HG02588 (cell line): ENCODE results near the gene AS3MT.
"Not testable (repeated sequence)": the region's sequence is repeated elsewhere in the genome, so short reads cannot be mapped to it uniquely, and the experiment has no call there.

Experiments
- ATAC-seq: cut with Tn5 transposase; IDR thresholded peaks from one replicate; pipeline ENCODE4 v1.9.1; 2021; ENCODE audit warnings: mild to moderate bottlenecking, moderate library complexity; ENCODE audit not compliant: unreplicated experiment

AS3MT gene

GRCh38 chr10:102855731-102856436, 13.4 kb upstream of the AS3MT start:
- not testable (repeated sequence) for ATAC-seq

- ATAC-seq, result no peak
These were observed 12.4 kb upstream of the AS3MT start for GRCh38 chr10:102856758-102857424.

- no peak for ATAC-seq
These were observed 9.4 kb upstream of the AS3MT start for GRCh38 chr10:102859911-102860310.

DNA sequence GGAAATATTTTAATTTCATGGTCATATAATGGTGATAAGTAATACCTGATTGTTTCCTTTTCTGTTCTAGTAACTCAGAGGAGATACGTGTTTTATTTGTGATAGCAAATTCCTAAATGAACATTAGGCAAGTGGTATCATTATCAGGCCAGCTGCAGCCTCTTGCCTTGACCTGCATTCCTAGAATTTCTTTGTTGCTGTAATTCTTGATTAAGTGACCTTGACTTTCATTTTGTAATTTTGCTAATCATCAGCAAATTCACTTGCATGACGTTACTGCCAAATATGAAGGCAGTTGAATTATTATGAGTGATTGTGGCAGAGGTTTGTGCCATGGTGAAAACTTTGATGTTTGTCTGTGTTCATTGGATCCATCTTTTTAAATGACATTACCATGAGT, 5.6 kb upstream of the AS3MT start:
- no peak for ATAC-seq

DNA sequence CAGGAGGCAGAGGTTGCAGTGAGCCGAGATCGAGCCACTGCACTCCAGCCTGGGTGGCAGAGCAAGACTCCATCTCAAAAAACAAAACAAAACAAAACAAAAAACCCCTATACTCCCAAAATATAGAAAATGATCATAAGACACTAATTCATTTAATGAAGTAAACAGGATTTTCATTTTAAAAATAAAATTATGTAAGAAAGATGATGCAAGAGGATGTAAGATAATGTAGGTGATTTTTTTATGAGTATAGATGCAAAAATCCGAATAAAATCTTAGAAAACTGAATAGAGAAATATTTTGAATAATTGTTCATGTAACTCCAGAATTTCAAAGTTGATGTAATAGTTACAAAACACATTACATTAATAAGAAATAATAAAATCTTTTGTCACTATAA, 3.6 kb upstream of the AS3MT start:
- no peak for ATAC-seq

DNA sequence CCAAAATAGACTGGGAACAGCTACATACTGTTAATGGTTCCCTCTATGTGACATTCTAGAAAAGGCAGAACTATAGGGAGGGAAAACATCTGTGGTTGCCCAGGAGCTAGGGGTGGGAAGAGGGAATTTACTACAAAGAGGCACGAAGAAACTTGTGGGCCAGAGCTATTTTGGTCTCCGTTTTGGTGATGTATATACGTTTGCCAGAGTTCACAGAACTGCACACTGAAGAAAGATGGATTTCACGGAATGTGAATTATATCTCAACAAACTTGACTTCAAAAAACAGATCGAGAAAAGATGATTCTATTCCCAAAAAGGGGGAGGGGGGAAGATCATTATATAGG, 386 bp upstream of the AS3MT start:
- no peak for ATAC-seq

- no peak for ATAC-seq
These were observed 951 bp downstream of the AS3MT start for GRCh38 chr10:102870221-102870620.

DNA sequence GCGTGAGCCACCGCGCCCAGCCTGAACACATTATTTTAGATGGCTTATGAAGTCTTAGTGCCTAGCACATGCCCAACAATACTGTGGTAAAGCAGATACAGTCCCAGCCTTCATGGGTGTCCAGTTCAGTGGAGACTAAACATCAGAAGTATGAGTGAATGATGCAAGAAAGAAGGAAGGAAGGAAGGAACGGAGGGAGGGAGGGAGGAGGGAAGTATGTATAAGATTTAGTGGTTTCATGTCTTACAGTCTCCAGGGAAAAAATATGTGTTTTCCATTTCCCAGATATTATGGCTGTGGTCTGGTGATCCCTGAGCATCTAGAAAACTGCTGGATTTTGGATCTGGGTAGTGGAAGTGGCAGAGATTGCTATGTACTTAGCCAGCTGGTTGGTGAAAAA, 2.9 kb downstream of the AS3MT start:
- ATAC-seq, result no peak

DNA sequence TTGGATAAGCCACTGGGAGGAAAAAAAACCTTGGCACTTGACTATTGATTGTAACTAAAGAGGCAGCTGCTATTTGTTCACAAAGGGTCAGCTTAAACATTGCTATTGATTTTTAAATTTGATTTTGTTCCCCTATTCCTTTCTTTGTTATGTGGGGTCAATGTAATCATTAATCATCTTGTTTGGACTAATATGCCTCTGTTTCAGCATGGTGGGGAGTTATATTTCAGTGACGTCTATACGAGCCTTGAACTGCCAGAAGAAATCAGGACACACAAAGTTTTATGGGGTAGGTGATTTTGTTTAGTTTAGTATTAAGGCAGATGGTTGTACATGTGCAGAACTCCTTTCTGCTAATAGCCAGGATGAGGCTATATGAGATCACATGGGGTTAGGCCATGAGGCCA, 7.5 kb downstream of the AS3MT start:
- ATAC-seq, result no peak

- ATAC-seq, result no peak
These were observed 9.4 kb downstream of the AS3MT start for GRCh38 chr10:102878629-102879028.

GRCh38 chr10:102880256-102880655, 11.0 kb downstream of the AS3MT start:
- no peak for ATAC-seq

GRCh38 chr10:102888048-102888447, 18.8 kb downstream of the AS3MT start:
- no peak for ATAC-seq

- ATAC-seq, result no peak
These were observed 25.4 kb downstream of the AS3MT start for GRCh38 chr10:102894466-102895213.

GRCh38 chr10:102900006-102900405, 30.7 kb downstream of the AS3MT start:
- no peak for ATAC-seq

- ATAC-seq, result no peak
These were observed 35.1 kb downstream of the AS3MT start for GRCh38 chr10:102904346-102904745.

DNA sequence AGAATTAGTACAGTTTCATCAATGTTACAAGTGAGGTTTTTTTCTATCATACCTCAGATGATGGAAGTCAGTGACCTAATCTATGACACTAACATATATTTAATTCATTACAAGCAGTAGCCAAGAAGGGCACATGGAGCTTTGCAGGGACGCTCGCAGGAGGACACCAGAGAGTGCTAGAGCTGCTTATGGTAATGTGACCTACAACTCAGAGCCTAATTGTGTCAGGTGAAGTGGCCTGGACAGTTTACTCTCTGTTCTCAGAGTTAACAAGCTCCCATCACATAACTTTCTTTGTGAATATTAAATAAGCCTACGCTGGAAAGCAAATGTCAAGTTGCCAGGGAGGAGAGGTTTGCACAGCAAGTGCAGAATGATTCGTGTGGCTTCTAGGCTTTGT, 37.2 kb downstream of the AS3MT start:
- ATAC-seq, result no peak

DNA sequence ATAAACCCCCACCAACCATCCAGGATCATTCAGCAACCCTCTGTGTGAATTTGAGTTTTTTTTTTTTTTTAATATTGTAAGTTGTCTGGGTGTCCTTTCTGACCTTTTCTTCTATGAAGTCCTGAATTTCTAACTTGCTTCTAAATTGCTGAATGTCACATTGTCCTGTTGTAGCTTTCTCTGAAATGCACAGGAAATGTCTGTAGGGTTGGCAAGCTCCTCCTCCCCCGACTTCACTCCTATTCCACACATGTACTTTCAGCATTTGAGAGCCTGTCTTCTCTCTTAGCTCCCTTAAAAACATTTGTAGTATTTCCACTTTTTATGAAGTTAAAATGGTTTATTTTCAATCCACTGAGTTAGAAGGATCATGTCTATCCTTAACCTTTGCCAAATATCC, 45.5 kb downstream of the AS3MT start:
- ATAC-seq, result no peak

GRCh38 chr10:102916173-102916572, 46.9 kb downstream of the AS3MT start:
- no peak for ATAC-seq

DNA sequence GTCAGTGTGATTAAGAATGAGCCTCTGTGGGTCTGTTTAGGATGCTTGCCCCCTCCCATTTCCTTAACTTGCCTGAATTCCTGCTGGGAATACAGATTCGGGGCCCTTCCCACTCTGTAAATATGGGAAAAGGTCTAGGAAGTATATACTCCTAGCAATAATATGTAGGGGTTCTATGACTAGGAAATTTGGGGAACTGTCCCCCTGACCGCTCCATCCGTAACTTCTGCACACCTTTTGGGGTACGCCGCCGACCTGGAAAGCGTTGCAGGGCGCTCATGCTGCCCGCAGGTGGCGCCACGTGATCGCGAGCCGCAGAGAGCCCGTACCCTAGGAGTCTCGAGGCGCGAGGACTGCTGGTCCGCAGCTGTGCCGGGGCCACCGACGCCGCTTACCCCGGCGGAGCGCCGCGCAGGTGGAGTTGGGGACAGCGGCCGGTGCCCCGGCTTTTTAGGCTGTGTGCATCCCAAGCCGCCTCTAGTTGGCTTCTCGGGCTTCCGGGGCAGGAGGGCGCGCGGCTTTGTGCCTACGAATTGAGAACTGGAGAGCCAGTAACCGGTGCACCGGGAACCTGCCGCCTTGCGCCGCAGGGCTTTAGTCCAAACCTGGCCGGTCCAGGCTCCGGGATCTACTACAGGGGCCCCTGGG, 48.2 kb downstream of the AS3MT start:
- peak; percentile 43 for ATAC-seq

- peak; percentile 90 for ATAC-seq
These were observed 48.9 kb downstream of the AS3MT start, which contains the start of gene CNNM2 for GRCh38 chr10:102917962-102918816. TSS of gene CNNM2 (plus strand) at chr10:102918294. CDS start at chr10:102918481, 187 bp downstream.
